ENCODE measurements around the gene CHST3.

- no peak for TF ChIP-seq POLR2A (IDR thresholded peaks at IDR 0.05; ENCODE audit: low read depth)
- no peak for TF ChIP-seq CTCF (IDR thresholded peaks at IDR 0.05)
- no peak for TF ChIP-seq POLR2AphosphoS5 (IDR thresholded peaks at IDR 0.05)
Observed at GRCh38 chr10:71916827-71917226, 47.4 kb upstream of the CHST3 start.
